Gastroesophageal sphincter (tissue), 4 donors: ENCODE measurements around the gene SLC17A4. TPM values are rescaled to one million over a fixed set of nuclear protein-coding genes. Genes with fewer than 3 reads are reported as not detected.

Experiments
- ATAC-seq: fragments of 150-250 bp; one replicate; pipeline ENCODE4 v1.9.1; 2016; ENCODE audit warnings: mild to moderate bottlenecking, moderate library complexity
- H3K27ac ChIP-seq, 4 donors: fragments of 200-600 bp; sonication (generic) in 3 of 4; 1 replicate in 3 of 4; 2 replicates in 1 of 4; pipeline ENCODE4 v1.5.1; 2016 to 2019
- H3K27me3 ChIP-seq: fragments of 200-600 bp; sonication (generic); one replicate; pipeline ENCODE4 v1.5.1; 2019
- H3K36me3 ChIP-seq, 2 donors: fragments of 200-600 bp; sonication (generic); one replicate each; pipeline ENCODE4 v1.5.1; 2019; ENCODE audit warnings: control low read depth in 1 of 2
- H3K4me1 ChIP-seq, 3 donors: fragments of 200-600 bp; sonication (generic); 1 replicate in 2 of 3; 2 replicates in 1 of 3; pipeline ENCODE4 v1.5.1; 2016 to 2019; ENCODE audit warnings: control low read depth in 2 of 3
- H3K4me3 ChIP-seq, 2 donors: fragments of 200-600 bp; sonication (generic); one replicate each; pipeline ENCODE4 v1.5.1; 2019; ENCODE audit warnings: mild to moderate bottlenecking in 1 of 2, moderate library complexity in 1 of 2
- H3K9me3 ChIP-seq, 3 donors: fragments of 200-600 bp; sonication (generic); one replicate each; pipeline ENCODE4 v1.5.1; 2017 to 2019; ENCODE audit warnings: control low read depth in 2 of 3
- EP300 ChIP-seq: sonication (generic); formaldehyde crosslinking; IDR thresholded peaks from one replicate; pipeline ENCODE4 v1.6.1; 2017; ENCODE audit warnings: antibody characterized with exemption, mild to moderate bottlenecking
- POLR2A ChIP-seq, 2 donors: fragments of 450-650 bp; IDR thresholded peaks; one replicate each; pipeline ENCODE4 v1.6.1; 2017; ENCODE audit warnings: antibody characterized with exemption in 2 of 2, mild to moderate bottlenecking in 2 of 2, moderate library complexity in 1 of 2
- POLR2AphosphoS5 ChIP-seq: sonication (generic); formaldehyde crosslinking; IDR thresholded peaks from one replicate; pipeline ENCODE4 v1.6.1; 2017; ENCODE audit warnings: antibody characterized with exemption
- WGBS, 2 donors: methylation state at CpG; one replicate each; pipeline ENCODE4 v1.1.5; 2018; ENCODE audit warnings: low coverage in 1 of 2; 5-methylcytosine and 5-hydroxymethylcytosine counted together
- total RNA-seq, 4 donors: library from RNA; depleted of rRNA; stranded (reverse); fragments of >200 nt; gene quantifications; one replicate each; pipeline ENCODE4 v1.1.0, GENCODE V29; 2016
- TF ChIP-seq, protein P1 (sequence below), 4 experiments: fragments of 200-600 bp in 2 of 4; fragments of 450-650 bp in 2 of 4; sonication (generic) in 1 of 4; IDR thresholded peaks; one replicate each; pipeline ENCODE4 v1.5.1; 2017 to 2019; ENCODE audit warnings: antibody characterized with exemption in 4 of 4, mild to moderate bottlenecking in 2 of 4, moderate library complexity in 2 of 4

Gene SLC17A4
- total RNA-seq, 4 donors from 2014 or later = not detected

DNA sequence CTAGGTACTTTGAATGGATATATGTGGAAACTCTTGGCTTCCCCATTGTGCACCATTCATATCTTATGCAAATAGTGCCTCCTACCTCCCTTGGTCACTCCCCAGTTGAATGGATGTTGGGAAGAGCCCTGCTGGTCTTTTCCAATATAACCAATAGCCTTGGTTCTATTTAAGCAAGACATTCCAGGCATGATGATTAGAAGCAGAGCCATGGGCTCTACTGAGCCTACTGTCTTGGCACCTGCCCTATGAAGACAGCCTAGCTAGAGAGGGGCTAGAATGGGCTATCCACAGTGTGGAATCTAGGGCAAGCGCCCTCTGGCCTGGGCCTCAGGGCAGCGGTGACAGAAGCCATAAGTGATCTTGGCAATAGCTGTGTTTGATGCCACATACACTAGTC lies 61.7 kb downstream of the SLC17A4 start:
- WGBS, 2 donors = 71% methylated on average over 2 of the region's 2 CpGs; no CpG with 5 or more reads in 1 of the 2 donors
- no peak for TF ChIP-seq POLR2AphosphoS5
- TF ChIP-seq EP300 = no peak
- TF ChIP-seq, protein P1, sequence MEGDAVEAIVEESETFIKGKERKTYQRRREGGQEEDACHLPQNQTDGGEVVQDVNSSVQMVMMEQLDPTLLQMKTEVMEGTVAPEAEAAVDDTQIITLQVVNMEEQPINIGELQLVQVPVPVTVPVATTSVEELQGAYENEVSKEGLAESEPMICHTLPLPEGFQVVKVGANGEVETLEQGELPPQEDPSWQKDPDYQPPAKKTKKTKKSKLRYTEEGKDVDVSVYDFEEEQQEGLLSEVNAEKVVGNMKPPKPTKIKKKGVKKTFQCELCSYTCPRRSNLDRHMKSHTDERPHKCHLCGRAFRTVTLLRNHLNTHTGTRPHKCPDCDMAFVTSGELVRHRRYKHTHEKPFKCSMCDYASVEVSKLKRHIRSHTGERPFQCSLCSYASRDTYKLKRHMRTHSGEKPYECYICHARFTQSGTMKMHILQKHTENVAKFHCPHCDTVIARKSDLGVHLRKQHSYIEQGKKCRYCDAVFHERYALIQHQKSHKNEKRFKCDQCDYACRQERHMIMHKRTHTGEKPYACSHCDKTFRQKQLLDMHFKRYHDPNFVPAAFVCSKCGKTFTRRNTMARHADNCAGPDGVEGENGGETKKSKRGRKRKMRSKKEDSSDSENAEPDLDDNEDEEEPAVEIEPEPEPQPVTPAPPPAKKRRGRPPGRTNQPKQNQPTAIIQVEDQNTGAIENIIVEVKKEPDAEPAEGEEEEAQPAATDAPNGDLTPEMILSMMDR (IDR thresholded peaks at IDR 0.05) = no peak
- no peak for TF ChIP-seq POLR2A (IDR thresholded peaks at IDR 0.05)
- Histone ChIP-seq H3K36me3 (no peaks in the 10 kb centered on the region), H3K9me3 (peaks cover 0 to 5% (median 0%) of the 10 kb centered on the region in 3 donors), H3K27me3 (peaks cover 7% of the 10 kb centered on the region), H3K4me1 (no peaks in the 10 kb centered on the region), H3K27ac (no peak overlapping the region), H3K4me3 (no peak overlapping the region)
- ATAC-seq = no peak

DNA sequence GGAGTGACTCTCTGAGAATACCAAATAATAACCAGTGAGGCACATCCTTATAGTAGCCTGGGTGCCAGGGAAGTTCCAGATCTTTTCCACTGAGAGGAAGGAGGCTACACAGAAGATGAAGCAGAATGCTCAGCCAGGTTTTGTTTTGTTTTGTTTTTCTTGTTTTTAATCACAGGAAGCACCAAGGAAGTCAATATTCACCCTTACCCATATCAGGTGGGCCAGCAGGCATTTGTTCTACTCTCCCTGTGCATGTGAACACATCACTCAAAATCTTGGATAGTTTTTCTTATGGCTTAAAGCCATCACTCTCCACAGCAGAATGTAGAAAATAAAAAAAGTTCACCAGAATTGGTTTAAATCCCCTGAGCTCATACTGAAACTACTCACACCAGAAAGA lies 66.8 kb downstream of the SLC17A4 start:
- no peak for ATAC-seq

DNA sequence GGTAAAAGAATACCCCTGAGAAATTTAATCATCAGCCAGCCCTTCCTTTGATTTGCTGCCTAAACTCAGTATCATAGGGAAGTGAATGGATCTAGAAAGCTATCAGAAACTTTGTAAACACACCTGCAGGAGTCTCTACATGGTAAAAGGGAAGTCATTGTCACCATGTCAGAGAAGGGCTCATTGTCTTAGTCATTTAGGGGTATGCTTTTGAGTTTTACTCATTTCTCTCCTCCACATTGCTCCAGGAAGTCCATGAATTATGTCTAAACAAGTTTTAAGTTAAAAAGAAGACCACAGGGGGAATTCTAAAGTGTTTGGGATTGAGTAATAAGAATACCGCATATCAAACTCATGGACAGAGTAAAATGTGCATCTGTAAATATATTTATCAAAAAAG lies 74.8 kb downstream of the SLC17A4 start:
- Histone ChIP-seq H3K27me3 (no peaks in the 10 kb centered on the region), H3K4me1 (no peaks in the 10 kb centered on the region), H3K27ac (no peak overlapping the region), H3K36me3 (no peaks in the 10 kb centered on the region), H3K4me3 (no peak overlapping the region), H3K9me3 (no peaks in the 10 kb centered on the region)
- TF ChIP-seq EP300 (no peak), POLR2A (IDR thresholded peaks at IDR 0.05) (no peak), POLR2AphosphoS5 (no peak)
- TF ChIP-seq, protein P1 (IDR thresholded peaks at IDR 0.05) = no peak
- WGBS, 2 donors = 80 to 85% methylated on average over 1 of the region's 1 CpG
- no peak for ATAC-seq

More for the DNA sequence above, 66.8 kb downstream of the SLC17A4 start:
- TF ChIP-seq, protein P1 (IDR thresholded peaks at IDR 0.05) = no peak
- TF ChIP-seq POLR2A (IDR thresholded peaks at IDR 0.05) (no peak), EP300 (no peak), POLR2AphosphoS5 (no peak)
- Histone ChIP-seq H3K36me3 (no peaks in the 10 kb centered on the region), H3K27ac (no peak overlapping the region), H3K9me3 (no peaks in the 10 kb centered on the region), H3K4me3 (no peak overlapping the region), H3K27me3 (peaks cover 7% of the 10 kb centered on the region), H3K4me1 (no peaks in the 10 kb centered on the region)

DNA sequence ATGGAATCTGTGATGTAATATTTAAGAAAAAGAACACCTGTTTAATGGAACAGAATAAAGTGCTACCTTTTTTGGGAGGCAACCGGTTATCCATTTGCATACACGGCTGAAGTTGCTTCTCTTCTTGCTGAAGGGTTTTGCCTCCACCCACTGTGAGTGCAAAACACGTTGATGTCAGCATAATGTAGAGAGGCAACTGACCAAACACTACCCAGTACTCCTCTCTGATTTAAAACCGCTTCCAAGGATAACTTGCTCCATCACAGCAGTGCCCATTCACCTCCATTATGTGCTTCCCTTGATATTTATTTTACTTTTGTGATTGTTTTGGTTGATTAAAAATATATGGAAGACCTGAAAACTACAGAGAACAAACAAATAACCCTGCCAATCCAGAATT lies 75.9 kb downstream of the SLC17A4 start:
- WGBS, 2 donors = 51 to 60% methylated on average over 3 to 4 of the region's 4 CpGs

More for the DNA sequence above, 75.9 kb downstream of the SLC17A4 start:
- Histone ChIP-seq H3K36me3 (no peaks in the 10 kb centered on the region), H3K4me3 (no peak overlapping the region), H3K27ac (no peak overlapping the region), H3K9me3 (no peaks in the 10 kb centered on the region), H3K4me1 (no peaks in the 10 kb centered on the region), H3K27me3 (no peaks in the 10 kb centered on the region)
- no peak for ATAC-seq
- TF ChIP-seq, protein P1 (IDR thresholded peaks at IDR 0.05) = no peak
- TF ChIP-seq POLR2AphosphoS5 (no peak), POLR2A (IDR thresholded peaks at IDR 0.05) (no peak), EP300 (no peak)

Other genes starting within 250 kb of the SLC17A4 start
- 1 to 10 TPM in 2 of 4 donors, under 1 TPM in 1, not detected in 1; 0.35 to 3.6 (median 1.3) TPM for gene SCGN, start 102.5 kb upstream of the SLC17A4 start, total RNA-seq
- not detected for gene SLC17A1, start 77.3 kb downstream of the SLC17A4 start, total RNA-seq
- not detected for gene SLC17A3, start 119.5 kb downstream of the SLC17A4 start, total RNA-seq
- gene SLC17A2, start 175.9 kb downstream of the SLC17A4 start, total RNA-seq = not detected
- 10 to 100 TPM in 1 of 4 donors, 1 to 10 TPM in 3; 6.1 to 10.4 (median 8.2) TPM for gene TRIM38, start 208.1 kb downstream of the SLC17A4 start, total RNA-seq